Gastrocnemius medialis (tissue), 4 donors: ENCODE results near the gene SH2D1B.

Experiments used
- CTCF ChIP-seq, 5 experiments: fragments of 450-650 bp in 3 of 5; fragments of 200-600 bp in 2 of 5; sonication (generic) in 2 of 5; IDR thresholded peaks in 4 of 5; conservative IDR thresholded peaks in 1 of 5; 1 replicate in 4 of 5; 2 replicates in 1 of 5; pipeline ENCODE4 v1.5.1; 2016 to 2019; ENCODE audit warnings: antibody characterized with exemption in 5 of 5, mild to moderate bottlenecking in 3 of 5, moderate library complexity in 3 of 5
- POLR2A ChIP-seq, 2 donors: fragments of 450-650 bp; IDR thresholded peaks; one replicate each; pipeline ENCODE4 v1.6.1; 2017; ENCODE audit warnings: antibody characterized with exemption in 2 of 2, mild to moderate bottlenecking in 2 of 2, moderate library complexity in 2 of 2

DNA sequence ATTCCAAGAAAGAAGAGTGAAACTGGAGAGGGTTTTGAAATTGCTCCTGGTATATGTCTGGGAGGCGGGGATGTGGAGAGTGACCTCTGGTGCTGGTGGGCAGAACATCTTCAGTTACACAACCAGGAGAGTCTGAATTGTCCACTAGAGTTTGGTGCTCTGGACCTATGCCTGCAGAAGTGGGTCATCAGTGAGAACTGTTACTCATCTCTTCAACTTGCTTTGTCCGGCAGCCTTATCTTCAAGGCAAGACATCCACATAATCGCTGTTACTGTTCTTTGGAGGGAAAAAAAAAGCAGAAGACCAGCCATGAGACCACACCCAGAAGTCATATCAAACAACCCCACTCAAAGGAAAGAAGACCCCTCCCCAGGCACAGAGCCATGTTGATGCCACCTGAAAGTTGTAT, 14.9 kb downstream of the SH2D1B start:
- no peak for TF ChIP-seq CTCF (IDR thresholded peaks at IDR 0.05 in 4 of 5, conservative IDR thresholded peaks at IDR 0.05 in 1 of 5)
- no peak for TF ChIP-seq POLR2A (IDR thresholded peaks at IDR 0.05)
